Activated naive CD8-positive, alpha-beta T cell treated with anti-CD3 and anti-CD28 coated beads for 36 hours (primary cell): Measurements from ENCODE around the gene ZBTB20. TPM values are rescaled to one million over a fixed set of nuclear protein-coding genes. Genes with fewer than 3 reads are reported as not detected.

Source experiments
- DNase-seq: peaks from one replicate; pipeline ENCODE4 v3.0.0; 2021
- H3K27ac Mint-ChIP-seq: one replicate; pipeline ENCODE4 v1.8.0; 2022; ENCODE audit warnings: mild to moderate bottlenecking, moderate library complexity, mixed read lengths
- H3K27me3 Mint-ChIP-seq: one replicate; pipeline ENCODE4 v1.8.0; 2022; ENCODE audit warnings: mild to moderate bottlenecking, mixed read lengths
- H3K36me3 Mint-ChIP-seq: one replicate; pipeline ENCODE4 v1.8.0; 2021; ENCODE audit warnings: mild to moderate bottlenecking, mixed read lengths
- H3K4me1 Mint-ChIP-seq: one replicate; pipeline ENCODE4 v1.8.0; 2021; ENCODE audit warnings: mixed read lengths
- H3K4me3 Mint-ChIP-seq: one replicate; pipeline ENCODE4 v1.8.0; 2022; ENCODE audit warnings: mild to moderate bottlenecking, moderate library complexity, mixed read lengths
- H3K9me3 Mint-ChIP-seq: one replicate; pipeline ENCODE4 v1.8.0; 2022; ENCODE audit warnings: mixed read lengths
- total RNA-seq, 2 experiments: library from RNA; stranded (reverse); gene quantifications; one replicate each; pipeline ENCODE4 v1.2.3, GENCODE V29; 2021

The ZBTB20 gene
- total RNA-seq, 2 experiments from 2014 or later, result 3.5 to 4.5 TPM

- H3K27me3 Mint-ChIP-seq, result no peaks in the 10 kb centered on the region
- peaks cover 4% of the 10 kb centered on the region for H3K9me3 Mint-ChIP-seq
- DNase-seq, result peak; percentile 25
- H3K36me3 Mint-ChIP-seq, result peaks cover 33% of the 10 kb centered on the region
- H3K4me1 Mint-ChIP-seq, result peaks cover 51% of the 10 kb centered on the region
- peak overlapping the region; percentile 83 for H3K27ac Mint-ChIP-seq
- no peak overlapping the region for H3K4me3 Mint-ChIP-seq
These were observed 836.4 kb downstream of the ZBTB20 start for GRCh38 chr3:114310695-114311094.

GRCh38 chr3:114308830-114309229, 838.3 kb downstream of the ZBTB20 start:
- DNase-seq, result peak; percentile 35
- Mint-ChIP-seq H3K4me1 (peaks cover 37% of the 10 kb centered on the region), H3K36me3 (peaks cover 30% of the 10 kb centered on the region), H3K9me3 (peaks cover 4% of the 10 kb centered on the region), H3K4me3 (peak overlapping the region; percentile 40), H3K27me3 (no peaks in the 10 kb centered on the region), H3K27ac (peak overlapping the region; percentile 90)

- H3K4me3 Mint-ChIP-seq, result peak overlapping the region; percentile 40
- peak overlapping the region; percentile 90 for H3K27ac Mint-ChIP-seq
- DNase-seq, result no peak
- no peaks in the 10 kb centered on the region for H3K27me3 Mint-ChIP-seq
- peaks cover 33% of the 10 kb centered on the region for H3K4me1 Mint-ChIP-seq
- peaks cover 4% of the 10 kb centered on the region for H3K9me3 Mint-ChIP-seq
- H3K36me3 Mint-ChIP-seq, result peaks cover 28% of the 10 kb centered on the region
These were observed 838.7 kb downstream of the ZBTB20 start for GRCh38 chr3:114308377-114308776.

GRCh38 chr3:114307832-114308231, 839.3 kb downstream of the ZBTB20 start:
- peaks cover 26% of the 10 kb centered on the region for H3K36me3 Mint-ChIP-seq
- peak overlapping the region; percentile 90 for H3K27ac Mint-ChIP-seq
- peaks cover 27% of the 10 kb centered on the region for H3K4me1 Mint-ChIP-seq
- DNase-seq, result no peak
- peak overlapping the region; percentile 61 for H3K4me3 Mint-ChIP-seq
- H3K9me3 Mint-ChIP-seq, result peaks cover 4% of the 10 kb centered on the region
- no peaks in the 10 kb centered on the region for H3K27me3 Mint-ChIP-seq

DNA sequence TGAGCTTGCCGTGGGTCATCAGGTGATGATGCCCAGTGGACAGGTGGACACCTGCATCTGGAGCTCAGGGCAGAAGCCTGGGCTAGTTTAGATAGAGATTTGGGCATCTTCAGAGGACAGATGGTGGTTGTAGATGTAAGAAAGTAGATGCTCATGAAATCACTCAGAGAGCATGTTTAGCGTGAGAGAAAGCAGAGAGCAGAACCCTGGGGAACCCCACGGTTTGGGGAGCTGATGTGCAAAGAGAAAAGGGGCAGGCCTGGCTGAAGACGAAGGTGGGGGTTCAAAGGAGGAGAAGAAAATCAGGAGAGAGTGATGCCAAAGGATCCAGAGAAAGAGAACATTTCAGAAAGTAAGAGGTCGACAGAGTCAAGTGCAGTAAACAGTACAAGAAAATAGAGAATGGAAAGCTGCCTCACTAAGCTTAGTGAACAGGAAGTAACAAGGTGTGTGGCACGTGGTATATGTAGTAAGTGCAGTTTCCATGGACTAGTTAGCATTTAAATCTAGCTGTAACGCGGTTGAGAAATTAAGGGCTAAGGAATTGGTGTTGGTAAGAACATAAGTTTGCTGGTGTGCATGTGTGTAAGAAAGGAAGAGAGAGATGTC, 839.8 kb downstream of the ZBTB20 start:
- Mint-ChIP-seq H3K4me1 (peaks cover 27% of the 10 kb centered on the region), H3K27me3 (no peaks in the 10 kb centered on the region), H3K9me3 (peaks cover 4% of the 10 kb centered on the region), H3K36me3 (peaks cover 26% of the 10 kb centered on the region), H3K27ac (peak overlapping the region; percentile 90), H3K4me3 (peak overlapping the region; percentile 61)
- DNase-seq, result no peak

DNA sequence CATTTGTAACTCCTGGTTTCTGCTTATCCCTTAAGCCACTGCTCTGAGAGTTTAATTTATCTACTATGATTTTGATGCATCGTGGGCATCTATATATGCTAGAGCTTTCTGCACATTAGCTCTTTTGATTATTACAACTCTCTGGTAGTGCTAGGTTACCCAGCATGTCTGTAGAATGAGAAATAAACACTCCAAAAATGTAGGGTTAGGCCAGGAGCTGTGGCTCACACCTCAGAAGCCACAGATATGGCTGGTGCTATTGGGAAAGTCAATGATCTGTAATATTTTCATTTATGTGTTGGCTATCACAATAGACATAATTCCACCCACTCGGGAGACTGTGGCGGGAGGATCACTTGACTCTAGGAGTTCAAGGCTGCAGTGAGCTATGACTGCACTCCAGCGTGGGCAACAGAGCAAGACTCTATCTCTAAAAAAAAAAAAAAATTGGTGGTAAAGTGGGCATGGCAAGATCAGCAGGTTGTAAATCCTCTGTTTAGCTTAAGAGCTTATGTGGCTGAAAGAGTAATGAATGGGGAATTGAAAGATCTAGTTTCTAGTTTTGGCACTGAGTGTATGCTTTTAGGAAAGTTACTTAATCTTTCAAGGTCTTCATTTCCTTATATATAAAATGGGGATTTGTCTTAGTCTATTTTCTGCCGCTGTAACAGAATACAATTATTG, 847.0 kb downstream of the ZBTB20 start:
- H3K9me3 Mint-ChIP-seq, result no peaks in the 10 kb centered on the region
- peaks cover 7% of the 10 kb centered on the region for H3K4me1 Mint-ChIP-seq
- H3K27me3 Mint-ChIP-seq, result no peaks in the 10 kb centered on the region
- DNase-seq, result no peak
- no peak overlapping the region for H3K27ac Mint-ChIP-seq
- H3K4me3 Mint-ChIP-seq, result no peak overlapping the region
- peaks cover 1% of the 10 kb centered on the region for H3K36me3 Mint-ChIP-seq

GRCh38 chr3:114299421-114299820, 847.7 kb downstream of the ZBTB20 start:
- Mint-ChIP-seq H3K36me3 (peaks cover 2% of the 10 kb centered on the region), H3K4me1 (peaks cover 13% of the 10 kb centered on the region), H3K27ac (no peak overlapping the region), H3K9me3 (no peaks in the 10 kb centered on the region), H3K4me3 (no peak overlapping the region), H3K27me3 (no peaks in the 10 kb centered on the region)
- DNase-seq, result peak; percentile 26

DNA sequence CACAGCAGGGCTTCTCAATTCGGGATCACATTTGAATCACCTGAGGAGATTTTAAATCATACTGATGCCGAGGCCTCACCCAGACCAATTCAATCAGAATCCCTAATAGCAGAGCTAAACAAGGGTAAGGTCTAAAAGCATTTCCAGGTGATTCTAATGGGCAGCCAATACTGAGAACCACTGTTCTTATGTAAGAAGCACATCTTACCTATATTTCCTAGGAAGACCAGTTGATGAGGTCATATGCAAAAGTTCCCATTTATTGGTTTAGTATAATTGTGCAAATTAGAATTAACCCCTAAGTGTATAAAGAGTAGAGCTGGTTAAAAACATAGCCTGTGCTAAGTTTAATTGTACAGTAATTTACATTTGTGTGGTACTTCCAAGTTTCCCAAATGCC, 851.1 kb downstream of the ZBTB20 start:
- Mint-ChIP-seq H3K4me1 (peaks cover 33% of the 10 kb centered on the region), H3K27ac (no peak overlapping the region)

GRCh38 chr3:114294940-114295480, 852.1 kb downstream of the ZBTB20 start:
- Mint-ChIP-seq H3K27ac (peak overlapping the region; percentile 26), H3K4me3 (peak overlapping the region; percentile 63), H3K4me1 (peaks cover 37% of the 10 kb centered on the region), H3K27me3 (no peaks in the 10 kb centered on the region), H3K36me3 (peaks cover 2% of the 10 kb centered on the region), H3K9me3 (no peaks in the 10 kb centered on the region)
- DNase-seq, result no peak

More for the DNA sequence above, 851.1 kb downstream of the ZBTB20 start:
- Mint-ChIP-seq H3K27me3 (no peaks in the 10 kb centered on the region), H3K4me3 (peak overlapping the region; percentile 32), H3K36me3 (peaks cover 2% of the 10 kb centered on the region), H3K9me3 (no peaks in the 10 kb centered on the region)
- DNase-seq, result no peak

DNA sequence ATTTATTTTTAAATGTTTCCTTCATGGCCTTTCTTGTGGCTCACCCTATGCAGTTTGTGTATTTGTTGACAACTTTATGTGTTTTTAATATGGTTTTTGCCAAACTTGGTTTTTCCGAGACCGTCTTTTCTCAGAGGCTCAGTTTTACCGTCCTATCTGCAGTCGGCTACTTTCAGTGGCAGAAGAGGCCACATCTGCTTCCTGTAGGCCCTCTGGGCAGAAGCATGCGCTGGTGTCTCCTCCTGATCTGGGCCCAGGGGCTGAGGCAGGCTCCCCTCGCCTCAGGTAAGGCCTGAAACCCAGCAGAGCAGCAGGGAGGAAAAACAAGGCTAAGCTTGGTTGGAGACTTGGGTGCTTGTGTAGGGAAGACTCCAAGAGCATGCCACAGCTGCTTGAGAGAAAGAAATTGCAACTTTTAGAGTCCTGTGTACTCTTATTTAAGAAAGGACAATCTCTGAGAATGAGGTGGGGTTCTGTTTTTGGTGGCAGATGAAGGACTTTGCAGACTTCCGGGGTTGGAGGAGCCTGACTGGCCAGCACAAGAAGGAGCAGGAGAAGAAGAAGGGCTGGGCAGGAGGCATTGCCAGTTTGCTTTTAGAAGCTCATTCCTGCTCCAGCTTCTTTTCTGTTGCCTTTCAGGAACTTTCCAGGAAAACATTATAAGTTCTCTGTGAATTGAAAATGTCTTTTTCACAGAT, 853.1 kb downstream of the ZBTB20 start, which contains the start of gene TIGIT:
Gene TIGIT, plus strand, starts transcription at position 191 of the 698 bp plus-strand sequence. Its CDS starts 34 bp downstream, at position 225.
- Mint-ChIP-seq H3K27ac (peak within 1 kb of the TSS; percentile 91), H3K36me3 (peaks cover 2% of the 10 kb centered on the region), H3K9me3 (no peaks in the 10 kb centered on the region), H3K4me3 (peak within 1 kb of the TSS; percentile 46), H3K4me1 (peaks cover 35% of the 10 kb centered on the region), H3K27me3 (no peaks in the 10 kb centered on the region)
- DNase-seq, result no peak

- peaks cover 2% of the 10 kb centered on the region for H3K36me3 Mint-ChIP-seq
These were observed 855.9 kb downstream of the ZBTB20 start for GRCh38 chr3:114290911-114291901.

GRCh38 chr3:114286266-114286665, 860.8 kb downstream of the ZBTB20 start:
- Mint-ChIP-seq H3K36me3 (no peaks in the 10 kb centered on the region), H3K27me3 (no peaks in the 10 kb centered on the region)

More at GRCh38 chr3:114290911-114291901, 855.9 kb downstream of the ZBTB20 start:
- Mint-ChIP-seq H3K9me3 (no peaks in the 10 kb centered on the region), H3K4me3 (peak overlapping the region; percentile 70), H3K27ac (peak overlapping the region; percentile 91), H3K4me1 (peaks cover 41% of the 10 kb centered on the region), H3K27me3 (no peaks in the 10 kb centered on the region)
- DNase-seq, result peak; percentile 90

DNA sequence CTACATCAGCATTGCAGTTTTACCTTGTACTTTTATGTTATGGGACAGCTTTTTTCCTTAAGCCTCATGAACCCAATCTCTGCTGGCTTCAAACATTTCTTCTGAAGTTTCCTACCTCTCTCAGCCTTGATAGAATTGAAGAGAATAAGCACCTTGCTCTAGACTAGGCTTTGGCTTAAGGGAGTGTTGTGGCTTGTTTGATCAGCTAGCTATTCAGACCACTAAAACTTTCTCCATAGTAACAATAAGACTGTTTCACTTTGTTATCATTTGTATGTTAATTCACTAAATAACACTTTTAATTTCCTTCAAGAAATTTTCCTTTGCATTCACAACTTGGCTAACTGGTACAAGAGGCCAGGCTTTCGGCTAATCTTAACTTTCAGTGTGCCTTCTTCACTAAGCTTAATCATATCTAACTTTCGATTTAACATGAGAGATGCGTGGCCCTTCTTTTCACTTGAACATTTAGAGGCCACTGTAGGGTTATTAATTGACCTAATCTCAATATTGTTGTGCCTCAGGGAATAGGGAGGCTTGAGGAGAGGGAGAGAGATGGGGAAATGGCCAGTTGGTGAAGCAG, 861.3 kb downstream of the ZBTB20 start:
- no peaks in the 10 kb centered on the region for H3K36me3 Mint-ChIP-seq
- peaks cover 28% of the 10 kb centered on the region for H3K4me1 Mint-ChIP-seq
- H3K4me3 Mint-ChIP-seq, result peak overlapping the region; percentile 55
- no peaks in the 10 kb centered on the region for H3K27me3 Mint-ChIP-seq
- DNase-seq, result no peak
- peak overlapping the region; percentile 95 for H3K27ac Mint-ChIP-seq
- peaks cover 7% of the 10 kb centered on the region for H3K9me3 Mint-ChIP-seq

More at GRCh38 chr3:114286266-114286665, 860.8 kb downstream of the ZBTB20 start:
- no peak for DNase-seq
- Mint-ChIP-seq H3K4me1 (peaks cover 32% of the 10 kb centered on the region), H3K4me3 (peak overlapping the region; percentile 55), H3K9me3 (peaks cover 7% of the 10 kb centered on the region), H3K27ac (peak overlapping the region; percentile 95)

GRCh38 chr3:114284644-114285043, 862.4 kb downstream of the ZBTB20 start:
- no peaks in the 10 kb centered on the region for H3K36me3 Mint-ChIP-seq
- no peak for DNase-seq
- peak overlapping the region; percentile 26 for H3K27ac Mint-ChIP-seq
- peaks cover 7% of the 10 kb centered on the region for H3K9me3 Mint-ChIP-seq
- H3K4me1 Mint-ChIP-seq, result peaks cover 25% of the 10 kb centered on the region
- H3K4me3 Mint-ChIP-seq, result no peak overlapping the region
- no peaks in the 10 kb centered on the region for H3K27me3 Mint-ChIP-seq
